ENCODE data around the gene TRPM3. TPM values are rescaled to one million over a fixed set of nuclear protein-coding genes. Genes with fewer than 3 reads are reported as not detected.

TRPM3 gene
- total RNA-seq, 4 donors from 2014 or later, result 2.4 to 11.1 (median 5.6) TPM

DNA sequence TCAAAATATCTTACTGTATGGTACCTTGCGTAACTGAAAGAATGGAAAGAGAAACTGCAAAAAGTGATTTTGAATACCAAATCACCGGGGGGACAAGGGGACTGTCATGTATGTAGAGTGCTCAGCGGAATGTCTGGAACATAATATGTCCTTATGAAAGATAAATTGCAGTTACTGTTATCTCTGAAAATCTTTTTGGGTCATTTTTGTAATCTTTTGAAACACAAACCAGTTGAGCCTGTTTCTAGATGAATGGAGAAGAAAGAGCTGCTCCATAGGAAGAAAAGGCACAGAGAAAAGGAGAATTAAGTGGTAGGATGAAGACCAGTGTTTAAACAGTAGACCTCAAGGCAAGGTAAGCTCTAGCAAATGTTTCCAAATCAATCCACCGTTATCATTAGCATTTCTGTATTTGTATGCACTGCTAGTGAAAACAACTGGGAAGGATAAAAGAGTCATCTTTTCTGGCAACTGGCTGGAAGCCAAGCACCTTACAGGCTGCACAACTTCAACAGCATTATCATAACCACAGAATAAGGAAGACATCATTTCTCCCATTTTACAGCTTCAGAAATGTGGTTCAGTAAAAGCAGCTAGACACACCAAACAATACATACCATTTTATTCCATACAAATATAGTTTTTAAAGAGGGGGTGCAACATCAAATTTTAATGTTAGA is 158.5 kb downstream of the TRPM3 start:
- Histone ChIP-seq H3K27ac (no peak overlapping the region), H3K4me3 (replicated peaks in 1 of 3) (no peak overlapping the region), H3K36me3 (no peaks in the 10 kb centered on the region), H3K27me3 (no peaks in the 10 kb centered on the region), H3K9me3 (no peaks in the 10 kb centered on the region), H3K4me1 (peaks cover 5 to 8% of the 10 kb centered on the region in 2 donors)
- WGBS, 2 donors, result 75 to 77% methylated on average over 4 of the region's 4 CpGs
- no peak for TF ChIP-seq POLR2A (IDR thresholded peaks at IDR 0.05)
- TF ChIP-seq CTCF (IDR thresholded peaks at IDR 0.05), result no peak
- intact Hi-C loops (cut with DNase I), result no loop called here
- DNase-seq, result no peak

- no peak for TF ChIP-seq POLR2A (IDR thresholded peaks at IDR 0.05)
- no peak for TF ChIP-seq CTCF (IDR thresholded peaks at IDR 0.05)
Measured at GRCh38 chr9:70959366-70959765, 162.1 kb downstream of the TRPM3 start.

DNA sequence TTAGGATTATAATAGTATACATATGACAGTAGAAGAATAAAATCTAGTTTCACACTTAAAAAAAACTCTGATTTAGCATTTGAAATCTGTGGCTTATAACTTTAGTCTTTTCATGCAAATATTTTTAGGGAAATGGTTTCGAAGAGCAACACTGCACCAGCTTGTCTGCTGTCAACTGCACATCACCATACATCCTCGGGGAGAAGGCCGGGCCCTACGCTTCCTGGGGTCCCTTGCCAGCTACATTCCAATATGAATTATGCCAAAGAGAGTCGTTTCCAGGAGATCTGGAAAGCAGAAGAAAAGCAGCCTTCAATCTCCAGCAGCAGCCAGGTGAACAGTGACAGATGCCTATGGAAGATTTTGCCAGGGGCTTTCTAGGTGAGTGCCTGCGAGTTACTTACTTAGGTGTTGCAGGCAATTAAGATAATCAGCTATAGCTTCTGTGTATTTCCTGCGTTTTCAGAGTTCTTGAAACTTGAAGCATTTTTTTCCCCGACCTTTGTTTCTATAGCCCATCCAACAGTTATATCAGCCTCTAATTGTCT is 166.8 kb downstream of the TRPM3 start:
- Histone ChIP-seq H3K36me3 (no peaks in the 10 kb centered on the region), H3K27ac (no peak overlapping the region), H3K4me1 (peaks cover 0 to 7% of the 10 kb centered on the region in 2 donors), H3K9me3 (no peaks in the 10 kb centered on the region), H3K4me3 (replicated peaks in 1 of 3) (no peak overlapping the region), H3K27me3 (no peaks in the 10 kb centered on the region)
- WGBS, 2 donors, result 62 to 68% methylated on average over 8 of the region's 8 CpGs
- no peak for DNase-seq
- TF ChIP-seq CTCF (IDR thresholded peaks at IDR 0.05) (no peak), POLR2A (IDR thresholded peaks at IDR 0.05) (no peak)
- intact Hi-C loops (cut with DNase I), result no loop called here

More at GRCh38 chr9:70959366-70959765, 162.1 kb downstream of the TRPM3 start:
- whole genome bisulfite sequencing, 2 donors, result 93 to 96% methylated on average over 2 of the region's 2 CpGs
- Histone ChIP-seq H3K4me1 (peaks cover 5 to 16% of the 10 kb centered on the region in 2 donors), H3K27me3 (no peaks in the 10 kb centered on the region), H3K27ac (no peak overlapping the region), H3K9me3 (no peaks in the 10 kb centered on the region), H3K4me3 (replicated peaks in 1 of 3) (no peak overlapping the region), H3K36me3 (no peaks in the 10 kb centered on the region)
- intact Hi-C loops (cut with DNase I), result no loop called here
- DNase-seq, result no peak

- H3K4me3 ChIP-seq (replicated peaks in 1 of 3), result no peak overlapping the region
- H3K9me3 ChIP-seq, result no peaks in the 10 kb centered on the region
- TF ChIP-seq CTCF (IDR thresholded peaks at IDR 0.05) (no peak), POLR2A (IDR thresholded peaks at IDR 0.05) (no peak)
- peaks cover 0 to 7% of the 10 kb centered on the region in 2 donors for H3K4me1 ChIP-seq
- WGBS, 2 donors, result 56 to 57% methylated on average over 1 of the region's 1 CpG
- intact Hi-C loops (cut with DNase I), result no loop called here
- no peak overlapping the region for H3K27ac ChIP-seq
- no peaks in the 10 kb centered on the region for H3K27me3 ChIP-seq
- no peaks in the 10 kb centered on the region for H3K36me3 ChIP-seq
- no peak for DNase-seq
Measured at GRCh38 chr9:70954126-70954525, 167.3 kb downstream of the TRPM3 start.
